Panc1 (cell line): ENCODE data around the gene BCKDHA. TPM values are rescaled to one million over a fixed set of nuclear protein-coding genes. Genes with fewer than 3 reads are reported as not detected.

Experiments
- ATAC-seq: fragments of 200-7000 bp; cut with Tn5 transposase; 2 replicates; pipeline ENCODE4 v1.9.1; 2020; ENCODE audit warnings: mild to moderate bottlenecking, moderate library complexity
- BruUV-seq: library from RNA; stranded (reverse); fragments of 400-500 nt; replicated peaks from 2 replicates; lab custom pipeline; 2021; lab: Mats Ljungman, UMichigan
- CTCF ChIA-PET: fragments of 300-600 bp; sonication (Branson Sonifier 250); formaldehyde crosslinking; loops from one replicate; lab custom pipeline; 2022; ENCODE audit warnings: antibody characterized with exemption; lab: Charles Lee
- POLR2A ChIA-PET: fragments of 300-600 bp; sonication (Branson Sonifier 250); formaldehyde crosslinking; loops from one replicate; lab custom pipeline; 2022; ENCODE audit warnings: antibody characterized with exemption; lab: Charles Lee
- DNase-seq: peaks from one replicate; pipeline ENCODE4 v3.0.0-alpha.2; 2010; ENCODE audit warnings: low read depth, low spot score
- H3K27ac ChIP-seq: 2 replicates; pipeline ENCODE4 v1.5.1; 2011; ENCODE audit warnings: mild to moderate bottlenecking, low read length, inconsistent platforms
- H3K27me3 ChIP-seq: fragments of 200-500 bp; sonication (Bioruptor generic); 2 replicates; pipeline ENCODE4 v1.6.0; 2014; ENCODE audit warnings: low read length, inconsistent platforms; ENCODE audit not compliant: control insufficient read depth, insufficient read depth
- H3K36me3 ChIP-seq: fragments of 200-500 bp; sonication (Bioruptor generic); 2 replicates; pipeline ENCODE4 v1.5.1; 2014; ENCODE audit warnings: inconsistent platforms, mild to moderate bottlenecking, low read length, moderate library complexity; ENCODE audit not compliant: control insufficient read depth, insufficient read depth
- H3K4me1 ChIP-seq: 2 replicates; pipeline ENCODE4 v1.5.1; 2011; ENCODE audit warnings: inconsistent platforms, mild to moderate bottlenecking, low read length, moderate library complexity; ENCODE audit not compliant: control insufficient read depth, insufficient read depth
- H3K4me3 ChIP-seq, 2 experiments: 2 replicates each; pipeline ENCODE4 v1.5.1; 2011 to 2012; ENCODE audit warnings: low read depth in 2 of 2, low read length in 2 of 2, mild to moderate bottlenecking in 2 of 2, inconsistent platforms in 1 of 2, moderate library complexity in 1 of 2
- H3K9me3 ChIP-seq: fragments of 200-500 bp; sonication (Bioruptor generic); 2 replicates; pipeline ENCODE4 v1.5.1; 2014; ENCODE audit warnings: low read depth, mild to moderate bottlenecking, inconsistent platforms, low read length, moderate library complexity; ENCODE audit not compliant: control insufficient read depth, insufficient read depth
- CTCF ChIP-seq: fragments of 450-650 bp; IDR thresholded peaks from 2 replicates; pipeline ENCODE4 v1.5.1; 2017; ENCODE audit warnings: mild to moderate bottlenecking
- POLR2AphosphoS5 ChIP-seq: IDR thresholded peaks from 2 replicates; pipeline ENCODE4 v1.6.1; 2012; ENCODE audit warnings: mild to moderate bottlenecking, low read depth, low read length, moderate library complexity
- REST ChIP-seq, 2 experiments: IDR thresholded peaks; 2 replicates each; pipeline ENCODE4 v1.6.1; 2011 to 2012; ENCODE audit warnings: low read depth in 2 of 2, control low read depth in 1 of 2, low read length in 1 of 2, mild to moderate bottlenecking in 1 of 2, moderate library complexity in 1 of 2; ENCODE audit not compliant: insufficient read depth in 1 of 2
- SIN3A ChIP-seq: IDR thresholded peaks from 2 replicates; pipeline ENCODE4 v1.6.1; 2012; ENCODE audit warnings: low read depth, mild to moderate bottlenecking, low read length, moderate library complexity, borderline replicate concordance; ENCODE audit not compliant: insufficient read depth
- TCF7L2 ChIP-seq: IDR thresholded peaks from 2 replicates; pipeline ENCODE4 v1.6.1; 2011; ENCODE audit warnings: mild to moderate bottlenecking, low read depth, low read length, inconsistent platforms
- in situ Hi-C: cut with HindIII; loops from 2 replicates; pipeline ENCODE4 v1.10.0; 2016; ENCODE audit warnings: low sequenced_read_pairs, low pct_unique_long_range_greater_than_20kb
- intact Hi-C: fragments of 100-400 bp; cut with micrococcal nuclease; formaldehyde crosslinking; loops from one replicate; pipeline ENCODE4 v1.10.0; 2022; ENCODE audit not compliant: unreplicated experiment
- total RNA-seq: library from RNA; stranded (reverse); gene quantifications from one replicate; pipeline ENCODE4 v1.2.1, GENCODE V29; 2021; ENCODE audit not compliant: unreplicated experiment

Gene BCKDHA
- total RNA-seq, 1 experiment from 2014 or later = 11.2 TPM

- POLR2A ChIA-PET = no interaction called here
- in situ Hi-C loops = no loop called here
These were observed 6.0 kb upstream of the BCKDHA start for GRCh38 chr19:41391618-41392017.

GRCh38 chr19:41392775-41393174 lies 4.8 kb upstream of the BCKDHA start:
- TF ChIP-seq TCF7L2 (no peak), SIN3A (no peak), CTCF (no peak), REST (IDR thresholded peaks at IDR 0.05; ENCODE audit: insufficient read depth in 1 of 2, low read depth in 2 of 2, low read length in 1 of 2) (no peak), POLR2AphosphoS5 (no peak)
- Histone ChIP-seq H3K9me3 (no peaks in the 10 kb centered on the region), H3K36me3 (peaks cover 3% of the 10 kb centered on the region; the same call in 1 of the 2 replicates), H3K27ac (no peak overlapping the region), H3K4me3 (no peak overlapping the region), H3K27me3 (no peaks in the 10 kb centered on the region), H3K4me1 (no peaks in the 10 kb centered on the region)
- no peak for ATAC-seq
- intact Hi-C loops (no loop called here), in situ Hi-C loops (no loop called here)
- CTCF ChIA-PET = no interaction called here
- no peak for DNase-seq
- POLR2A ChIA-PET = no interaction called here
- no TSS peak for BruUV-seq

More at GRCh38 chr19:41391618-41392017, 6.0 kb upstream of the BCKDHA start:
- H3K4me3 ChIP-seq = no peak overlapping the region
- H3K27me3 ChIP-seq = no peaks in the 10 kb centered on the region
- DNase-seq = no peak
- ATAC-seq = no peak
- H3K27ac ChIP-seq = no peak overlapping the region
- TF ChIP-seq REST (IDR thresholded peaks at IDR 0.05; ENCODE audit: insufficient read depth in 1 of 2, low read depth in 2 of 2, low read length in 1 of 2) = no peak
- TF ChIP-seq CTCF = no peak
- TF ChIP-seq TCF7L2 = no peak
- no peak for TF ChIP-seq POLR2AphosphoS5
- no peak for TF ChIP-seq SIN3A
- CTCF ChIA-PET = no interaction called here
- H3K4me1 ChIP-seq = no peaks in the 10 kb centered on the region
- no peaks in the 10 kb centered on the region for H3K9me3 ChIP-seq
- no TSS peak for BruUV-seq
- intact Hi-C loops = no loop called here
- no peaks in the 10 kb centered on the region for H3K36me3 ChIP-seq
